ENCODE measurements around the gene TBX4.

- TF ChIP-seq, protein P1, sequence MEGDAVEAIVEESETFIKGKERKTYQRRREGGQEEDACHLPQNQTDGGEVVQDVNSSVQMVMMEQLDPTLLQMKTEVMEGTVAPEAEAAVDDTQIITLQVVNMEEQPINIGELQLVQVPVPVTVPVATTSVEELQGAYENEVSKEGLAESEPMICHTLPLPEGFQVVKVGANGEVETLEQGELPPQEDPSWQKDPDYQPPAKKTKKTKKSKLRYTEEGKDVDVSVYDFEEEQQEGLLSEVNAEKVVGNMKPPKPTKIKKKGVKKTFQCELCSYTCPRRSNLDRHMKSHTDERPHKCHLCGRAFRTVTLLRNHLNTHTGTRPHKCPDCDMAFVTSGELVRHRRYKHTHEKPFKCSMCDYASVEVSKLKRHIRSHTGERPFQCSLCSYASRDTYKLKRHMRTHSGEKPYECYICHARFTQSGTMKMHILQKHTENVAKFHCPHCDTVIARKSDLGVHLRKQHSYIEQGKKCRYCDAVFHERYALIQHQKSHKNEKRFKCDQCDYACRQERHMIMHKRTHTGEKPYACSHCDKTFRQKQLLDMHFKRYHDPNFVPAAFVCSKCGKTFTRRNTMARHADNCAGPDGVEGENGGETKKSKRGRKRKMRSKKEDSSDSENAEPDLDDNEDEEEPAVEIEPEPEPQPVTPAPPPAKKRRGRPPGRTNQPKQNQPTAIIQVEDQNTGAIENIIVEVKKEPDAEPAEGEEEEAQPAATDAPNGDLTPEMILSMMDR (optimal IDR thresholded peaks at IDR 0.05 in 1 of 3, IDR thresholded peaks at IDR 0.05 in 1 of 3, conservative IDR thresholded peaks at IDR 0.05 in 1 of 3; ENCODE audit: extremely low read depth in 1 of 3, insufficient read depth in 2 of 3, low read length in 3 of 3), result no peak
- no peak for TF ChIP-seq EZH2 (IDR thresholded peaks at IDR 0.05; ENCODE audit: low read length)
Measured at GRCh38 chr17:61504697-61505096, 52.5 kb downstream of the TBX4 start.
